GM12878 (cell line): ENCODE data around the gene PCCA. TPM values are rescaled to one million over a fixed set of nuclear protein-coding genes. Genes with fewer than 3 reads are reported as not detected.

Experiments
- ATAC-seq: fragments of 200-7000 bp; cut with Tn5 transposase; 3 replicates; pipeline ENCODE4 v1.9.1; 2020; ENCODE audit warnings: mild to moderate bottlenecking, moderate library complexity
- BruUV-seq: library from RNA; stranded (reverse); fragments of 400-500 nt; replicated peaks from 2 replicates; lab custom pipeline; 2021; lab: Mats Ljungman, UMichigan
- CTCF ChIA-PET: fragments of 300-600 bp; sonication (Branson Sonifier 250); formaldehyde crosslinking; extraction: SDS; loops from one replicate; lab custom pipeline; 2021; ENCODE audit warnings: inconsistent platforms; lab: Yijun Ruan, JAX
- POLR2A ChIA-PET: fragments of 350-600 bp; formaldehyde crosslinking; extraction: SDS; loops from one replicate; lab custom pipeline; 2021; ENCODE audit warnings: inconsistent platforms; lab: Charles Lee
- RAD21 ChIA-PET: fragments of 300-600 bp; sonication (Branson Sonifier 250); formaldehyde crosslinking; loops from one replicate; lab custom pipeline; 2023; ENCODE audit warnings: antibody characterized with exemption; ENCODE audit not compliant: unreplicated experiment; lab: Charles Lee
- SMC1A ChIA-PET: fragments of 300-600 bp; sonication (Branson Sonifier 250); formaldehyde crosslinking; loops from one replicate; lab custom pipeline; 2023; ENCODE audit not compliant: unreplicated experiment, uncharacterized antibody; lab: Charles Lee
- DNase-seq: peaks from one replicate; pipeline ENCODE4 v3.0.0-alpha.2; 2011; ENCODE audit warnings: low read depth, low spot score
- FAIRE-seq: peaks from 3 replicates; lab custom pipeline; 2011; peaks lifted over from hg19 to GRCh38; lab: Jason Lieb, UNC
- H2AFZ ChIP-seq: 2 replicates; pipeline ENCODE4 v1.6.0; 2011; ENCODE audit warnings: low read depth, low read length, control low read depth; ENCODE audit not compliant: control insufficient read depth
- H3K27ac ChIP-seq: 2 replicates; pipeline ENCODE4 v1.5.1; 2011; ENCODE audit warnings: control low read depth; ENCODE audit not compliant: control insufficient read depth, insufficient read depth
- H3K27me3 ChIP-seq, 2 experiments: replicated peaks in 1 of 2; 2 replicates each; pipeline versions ENCODE4 v1.6.0 to v1.6.1; 2011; ENCODE audit warnings: low read length in 1 of 2; ENCODE audit not compliant: control insufficient read depth in 2 of 2, insufficient read depth in 2 of 2
- H3K36me3 ChIP-seq, 2 experiments: 2 replicates each; pipeline ENCODE4 v1.5.1; 2011; ENCODE audit warnings: low read length in 1 of 2; ENCODE audit not compliant: control insufficient read depth in 2 of 2, insufficient read depth in 2 of 2
- H3K4me1 ChIP-seq: 2 replicates; pipeline ENCODE4 v1.6.1; 2011; ENCODE audit warnings: mild to moderate bottlenecking, low read length, moderate library complexity, mixed read lengths; ENCODE audit not compliant: control insufficient read depth, insufficient read depth
- H3K4me2 ChIP-seq: 2 replicates; pipeline ENCODE4 v1.6.0; 2011; ENCODE audit warnings: control low read depth; ENCODE audit not compliant: control insufficient read depth, insufficient read depth
- H3K4me3 ChIP-seq: fragments of 200-600 bp; sonication (generic); 2 replicates; pipeline ENCODE4 v1.5.1; 2016
- H3K79me2 ChIP-seq: 2 replicates; pipeline ENCODE4 v1.6.0; 2011; ENCODE audit warnings: low read length; ENCODE audit not compliant: control insufficient read depth, insufficient read depth
- H3K9ac ChIP-seq: 2 replicates; pipeline ENCODE4 v1.8.0; 2011; ENCODE audit warnings: low read length, control low read depth, mixed read lengths; ENCODE audit not compliant: control insufficient read depth, insufficient read depth
- H3K9me3 ChIP-seq: replicated peaks from 3 replicates; pipeline ENCODE4 v1.5.1; 2011; ENCODE audit warnings: mild to moderate bottlenecking, low read length; ENCODE audit not compliant: control insufficient read depth, insufficient read depth
- H4K20me1 ChIP-seq: 2 replicates; pipeline ENCODE4 v1.6.0; 2011; ENCODE audit not compliant: control insufficient read depth, insufficient read depth
- ATF7 ChIP-seq: fragments of 450-650 bp; IDR thresholded peaks from 2 replicates; pipeline ENCODE4 v1.6.1; 2016; ENCODE audit warnings: low read depth, mild to moderate bottlenecking
- CHD2 ChIP-seq: IDR thresholded peaks from 2 replicates; pipeline ENCODE4 v1.6.1; 2011; ENCODE audit warnings: low read depth, low read length, improper control_type of control experiment, borderline replicate concordance
- HCFC1 ChIP-seq: fragments of 150-350 bp; IDR thresholded peaks from 2 replicates; pipeline ENCODE4 v1.6.1; 2014; ENCODE audit warnings: low read length
- IKZF1 ChIP-seq: fragments of 450-650 bp; conservative IDR thresholded peaks from 2 replicates; pipeline ENCODE4 v1.6.1; 2017; ENCODE audit warnings: antibody characterized with exemption, mild to moderate bottlenecking
- KAT2A ChIP-seq: conservative IDR thresholded peaks from 2 replicates; pipeline ENCODE4 v1.6.1; 2011; ENCODE audit warnings: low read depth, low read length; ENCODE audit not compliant: control insufficient read depth
- MAX ChIP-seq: IDR thresholded peaks from 2 replicates; pipeline ENCODE4 v1.6.1; 2012; ENCODE audit warnings: low read depth, low read length, improper control_type of control experiment
- NKRF ChIP-seq: fragments of 450-650 bp; conservative IDR thresholded peaks from 2 replicates; pipeline ENCODE4 v1.6.1; 2017; ENCODE audit warnings: mild to moderate bottlenecking, moderate library complexity
- POLR2A ChIP-seq: IDR thresholded peaks from 2 replicates; pipeline ENCODE4 v1.6.1; 2011; ENCODE audit warnings: low read depth, mild to moderate bottlenecking, low read length
- RBBP5 ChIP-seq: fragments of 200-600 bp; sonication (generic); conservative IDR thresholded peaks from 2 replicates; pipeline ENCODE4 v1.6.1; 2016
- SMAD5 ChIP-seq: IDR thresholded peaks from 2 replicates; pipeline ENCODE4 v1.6.1; 2016; ENCODE audit warnings: antibody characterized with exemption, low read depth
- TCF7 ChIP-seq: IDR thresholded peaks from 2 replicates; pipeline ENCODE4 v1.6.1; 2014; ENCODE audit warnings: antibody characterized with exemption, borderline replicate concordance
- ZBED1 ChIP-seq: IDR thresholded peaks from 2 replicates; pipeline ENCODE4 v1.6.1; 2016; ENCODE audit warnings: borderline replicate concordance
- ZBTB40 ChIP-seq: fragments of 450-650 bp; IDR thresholded peaks from 2 replicates; pipeline ENCODE4 v1.6.1; 2016; ENCODE audit warnings: mild to moderate bottlenecking, moderate library complexity, borderline replicate concordance
- ZNF687 ChIP-seq: fragments of 450-650 bp; IDR thresholded peaks from 2 replicates; pipeline ENCODE4 v1.6.1; 2017; ENCODE audit warnings: mild to moderate bottlenecking, moderate library complexity
- WGBS: methylation state at CpG from one replicate; pipeline ENCODE4 v1.1.6; 2016; ENCODE audit warnings: low lambda C conversion rate; ENCODE audit not compliant: insufficient replicate concordance, insufficient coverage; ENCODE audit errors: missing lambda C conversion rate; 5-methylcytosine and 5-hydroxymethylcytosine counted together
- in situ Hi-C: fragments of 300-500 bp; cut with MboI; formaldehyde crosslinking; loops from 9 replicates; pipeline ENCODE4 v1.14.3; 2018; ENCODE audit warnings: mixed read lengths
- intact Hi-C: fragments of 100-400 bp; cut with micrococcal nuclease; formaldehyde crosslinking; loops from one replicate; pipeline ENCODE4 v1.14.2; 2022; ENCODE audit not compliant: unreplicated experiment
- polyA plus RNA-seq, 11 experiments: library from polyadenylated mRNA; depleted of rRNA in 4 of 11; unstranded in 6 of 11; stranded (reverse) in 5 of 11; fragments of >200 nt; fragmentation: Nextera tagmentation in 4 of 11; fragmentation: Illumina TruSeq in 1 of 11; extraction: Ambion mirVana in 4 of 11; extraction: Trizol in 1 of 11; gene quantifications; 1 replicate in 1 of 11; 2 replicates in 10 of 11; pipeline versions ENCODE4 v1.2.1 to v1.2.3, GENCODE V29; 2011 to 2016; ENCODE audit warnings: inconsistent platforms in 2 of 11, missing spikeins in 2 of 11, low read depth in 1 of 11
- total RNA-seq, 4 experiments: library from RNA; depleted of rRNA in 3 of 4; stranded (reverse); fragments of >200 nt in 3 of 4; fragmentation: Illumina TruSeq in 1 of 4; extraction: Trizol in 1 of 4; gene quantifications; 2 replicates each; pipeline versions ENCODE4 v1.2.1 to v1.2.3, GENCODE V29; 2013 to 2021

PCCA gene
- total and polyA plus RNA-seq, 10 of the 15 experiments (the other 5 are each of a cell fraction or from before 2014, with no cell fraction given) = 5.9 to 18.2 (median 12.4) TPM

- H3K4me2 ChIP-seq = no peak overlapping the region
- FAIRE-seq (no peak), DNase-seq (no peak), ATAC-seq (no peak)
- no peak overlapping the region for H3K27ac ChIP-seq
- 89% methylated on average over 15 of the region's 15 CpGs for WGBS
- ChIA-PET POLR2A (no interaction called here), CTCF (no interaction called here), RAD21 (no interaction called here), SMC1A (no interaction called here)
- H3K4me1 ChIP-seq = no peaks in the 10 kb centered on the region
- in situ Hi-C loops (no loop called here), intact Hi-C loops (no loop called here)
- no peak overlapping the region for H3K4me3 ChIP-seq
- BruUV-seq = no TSS peak
- H3K36me3 ChIP-seq = peaks cover 0 to 2% of the 10 kb centered on the region in 2 experiments; a peak in 2 of 4 replicates
- H2AFZ ChIP-seq = no peak overlapping the region
- no peaks in the 10 kb centered on the region for H3K79me2 ChIP-seq
- H3K9ac ChIP-seq = no peak overlapping the region
- H4K20me1 ChIP-seq = no peaks in the 10 kb centered on the region
- H3K9me3 ChIP-seq = no peaks in the 10 kb centered on the region
- H3K27me3 ChIP-seq = no peaks in the 10 kb centered on the region
- TF ChIP-seq KAT2A = no peak
- no peak for TF ChIP-seq SMAD5
- TF ChIP-seq POLR2A = no peak
- TF ChIP-seq ZBTB40 = no peak
- TF ChIP-seq RBBP5 = no peak
- no peak for TF ChIP-seq CHD2
- no peak for TF ChIP-seq HCFC1
- TF ChIP-seq ZNF687 = no peak
- TF ChIP-seq NKRF = no peak
- no peak for TF ChIP-seq ATF7
- TF ChIP-seq IKZF1 = no peak
- no peak for TF ChIP-seq ZBED1
- TF ChIP-seq TCF7 = no peak
- TF ChIP-seq MAX = no peak
Measured at GRCh38 chr13:100529666-100530377, 440.9 kb downstream of the PCCA start.
